Subcutaneous adipose tissue (tissue), 4 donors: ENCODE measurements around the gene VEPH1. TPM values are rescaled to one million over a fixed set of nuclear protein-coding genes. Genes with fewer than 3 reads are reported as not detected.

Experiments
- total RNA-seq, 4 donors: library from RNA; depleted of rRNA; stranded (reverse); fragments of >200 nt; gene quantifications; one replicate each; pipeline ENCODE4 v1.1.0, GENCODE V29; 2016
- TF ChIP-seq, protein P1 (sequence below): fragments of 450-650 bp; IDR thresholded peaks from one replicate; pipeline ENCODE4 v1.5.1; 2016; ENCODE audit warnings: low read depth, mild to moderate bottlenecking, control low read depth, antibody characterized with exemption, moderate library complexity

VEPH1 gene
- total RNA-seq, 4 donors from 2014 or later = 0.44 to 11.9 (median 3.1) TPM

DNA sequence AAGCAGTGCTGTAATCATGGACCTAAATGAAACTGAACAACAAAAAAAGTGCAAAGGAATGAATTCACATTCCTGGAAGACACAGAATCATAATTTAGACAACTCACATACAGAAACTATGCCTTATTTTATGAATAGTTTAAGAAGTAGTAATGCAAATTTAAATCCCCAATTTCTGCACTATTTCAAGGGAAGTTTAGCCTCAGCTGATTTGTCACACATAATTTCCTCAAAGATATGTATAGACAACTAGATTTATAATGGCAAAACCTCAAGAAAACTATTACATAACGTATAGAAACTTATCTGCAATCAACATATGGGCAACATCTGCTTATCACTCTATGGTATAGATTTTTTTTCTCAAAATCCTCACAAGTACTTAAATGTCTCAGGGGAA, 74.4 kb downstream of the VEPH1 start:
- TF ChIP-seq, protein P1, sequence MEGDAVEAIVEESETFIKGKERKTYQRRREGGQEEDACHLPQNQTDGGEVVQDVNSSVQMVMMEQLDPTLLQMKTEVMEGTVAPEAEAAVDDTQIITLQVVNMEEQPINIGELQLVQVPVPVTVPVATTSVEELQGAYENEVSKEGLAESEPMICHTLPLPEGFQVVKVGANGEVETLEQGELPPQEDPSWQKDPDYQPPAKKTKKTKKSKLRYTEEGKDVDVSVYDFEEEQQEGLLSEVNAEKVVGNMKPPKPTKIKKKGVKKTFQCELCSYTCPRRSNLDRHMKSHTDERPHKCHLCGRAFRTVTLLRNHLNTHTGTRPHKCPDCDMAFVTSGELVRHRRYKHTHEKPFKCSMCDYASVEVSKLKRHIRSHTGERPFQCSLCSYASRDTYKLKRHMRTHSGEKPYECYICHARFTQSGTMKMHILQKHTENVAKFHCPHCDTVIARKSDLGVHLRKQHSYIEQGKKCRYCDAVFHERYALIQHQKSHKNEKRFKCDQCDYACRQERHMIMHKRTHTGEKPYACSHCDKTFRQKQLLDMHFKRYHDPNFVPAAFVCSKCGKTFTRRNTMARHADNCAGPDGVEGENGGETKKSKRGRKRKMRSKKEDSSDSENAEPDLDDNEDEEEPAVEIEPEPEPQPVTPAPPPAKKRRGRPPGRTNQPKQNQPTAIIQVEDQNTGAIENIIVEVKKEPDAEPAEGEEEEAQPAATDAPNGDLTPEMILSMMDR = no peak

- TF ChIP-seq, protein P1 = no peak
Measured at GRCh38 chr3:157427901-157428300, 75.3 kb downstream of the VEPH1 start.

DNA sequence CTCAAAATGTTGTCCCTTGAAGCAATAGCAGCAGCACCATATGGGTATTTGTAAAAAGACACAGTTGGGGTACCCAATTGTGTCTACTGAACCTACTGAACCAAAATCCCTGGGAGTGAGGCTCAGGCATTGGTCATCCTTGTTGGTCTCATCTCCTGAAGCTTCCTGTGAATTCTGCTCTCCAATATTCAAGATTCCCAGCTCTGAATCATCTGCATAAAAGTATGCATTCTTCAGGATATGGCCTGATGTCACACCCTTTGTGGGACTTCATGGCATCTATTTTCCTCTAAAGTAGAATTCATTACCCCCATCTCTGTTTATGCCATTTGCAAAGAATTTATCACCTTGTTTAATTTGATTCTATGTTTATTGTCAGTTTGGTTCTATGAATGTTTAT, 79.9 kb downstream of the VEPH1 start:
- TF ChIP-seq, protein P1 = no peak

GRCh38 chr3:157420606-157421130, 82.5 kb downstream of the VEPH1 start:
- TF ChIP-seq, protein P1 = no peak

DNA sequence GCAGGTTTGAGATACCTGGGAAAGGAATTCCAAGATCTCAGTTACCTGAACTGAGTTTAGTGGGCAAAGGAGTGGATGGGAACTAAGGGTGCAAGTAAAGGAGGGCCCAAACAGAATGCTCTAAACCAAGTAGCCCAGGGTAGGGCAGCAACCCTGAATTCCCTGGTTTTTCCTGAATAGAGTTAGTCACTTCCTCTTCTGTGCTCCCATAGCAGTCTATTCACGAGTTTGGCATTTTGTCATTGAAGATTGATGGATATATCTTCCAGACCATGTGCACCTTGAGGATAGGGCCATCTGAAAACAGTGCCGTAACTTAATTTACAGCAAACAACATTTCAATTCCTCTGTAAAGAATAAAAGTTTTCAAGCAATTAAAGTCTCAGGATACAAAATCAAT, 85.1 kb downstream of the VEPH1 start:
- TF ChIP-seq, protein P1 = no peak

- TF ChIP-seq, protein P1 = no peak
Measured at GRCh38 chr3:157417247-157417646, 86.0 kb downstream of the VEPH1 start.

GRCh38 chr3:157416347-157417087, 86.7 kb downstream of the VEPH1 start:
- TF ChIP-seq, protein P1 = no peak
